GM18909 (cell line): ENCODE data around the gene CELF4.

Experiments
- ATAC-seq: cut with Tn5 transposase; IDR thresholded peaks from one replicate; pipeline ENCODE4 v1.9.1; 2021; ENCODE audit warnings: mild to moderate bottlenecking; ENCODE audit not compliant: unreplicated experiment, poor library complexity

Gene CELF4

GRCh38 chr18:37575646-37576045 is 10.0 kb upstream of the CELF4 start:
- ATAC-seq = no peak

GRCh38 chr18:37574113-37574512 is 8.5 kb upstream of the CELF4 start:
- ATAC-seq = no peak

- ATAC-seq = no peak
These were observed 7.1 kb upstream of the CELF4 start for GRCh38 chr18:37572736-37573135.

- no peak for ATAC-seq
These were observed 5.7 kb upstream of the CELF4 start for GRCh38 chr18:37571266-37571665.

- ATAC-seq = no peak
These were observed 4.8 kb upstream of the CELF4 start for GRCh38 chr18:37570336-37570930.

DNA sequence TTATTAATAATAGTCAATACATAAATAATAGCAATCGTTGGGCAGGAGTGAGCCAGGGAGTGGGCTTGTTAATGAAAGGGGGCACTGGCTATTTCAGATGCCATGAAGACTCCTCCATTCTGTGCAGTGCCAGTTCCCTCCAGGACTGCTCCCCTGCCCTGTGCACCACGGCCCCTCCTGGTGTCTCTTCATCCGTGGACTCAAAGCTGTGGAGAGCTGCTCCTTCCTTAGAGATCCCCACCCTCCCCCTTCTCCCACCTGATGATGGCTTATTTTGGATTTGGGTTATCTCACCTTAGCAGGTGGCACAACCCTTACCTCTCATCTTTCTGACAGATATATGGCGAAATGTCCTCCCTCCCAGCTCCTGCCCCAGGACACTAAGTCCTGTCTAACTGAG is 3.1 kb upstream of the CELF4 start:
- ATAC-seq = no peak

DNA sequence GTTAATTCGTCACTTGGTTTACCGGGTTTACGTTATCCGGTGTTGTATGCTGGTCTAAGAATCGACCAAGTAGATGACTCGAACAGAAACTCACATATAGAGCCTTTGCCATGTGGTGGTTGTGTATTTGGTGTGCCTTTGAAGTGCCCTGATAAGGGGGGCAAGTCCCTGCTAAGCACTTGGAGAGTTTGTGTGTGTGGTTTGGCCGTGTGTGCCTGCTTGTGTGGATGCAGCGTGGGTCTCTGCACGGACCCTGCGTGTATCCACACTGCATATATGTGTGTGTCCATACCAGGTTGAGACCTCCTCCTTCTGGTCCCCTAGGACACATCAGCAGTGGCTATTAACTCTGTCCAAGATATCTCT is 2.4 kb upstream of the CELF4 start:
- ATAC-seq = no peak

DNA sequence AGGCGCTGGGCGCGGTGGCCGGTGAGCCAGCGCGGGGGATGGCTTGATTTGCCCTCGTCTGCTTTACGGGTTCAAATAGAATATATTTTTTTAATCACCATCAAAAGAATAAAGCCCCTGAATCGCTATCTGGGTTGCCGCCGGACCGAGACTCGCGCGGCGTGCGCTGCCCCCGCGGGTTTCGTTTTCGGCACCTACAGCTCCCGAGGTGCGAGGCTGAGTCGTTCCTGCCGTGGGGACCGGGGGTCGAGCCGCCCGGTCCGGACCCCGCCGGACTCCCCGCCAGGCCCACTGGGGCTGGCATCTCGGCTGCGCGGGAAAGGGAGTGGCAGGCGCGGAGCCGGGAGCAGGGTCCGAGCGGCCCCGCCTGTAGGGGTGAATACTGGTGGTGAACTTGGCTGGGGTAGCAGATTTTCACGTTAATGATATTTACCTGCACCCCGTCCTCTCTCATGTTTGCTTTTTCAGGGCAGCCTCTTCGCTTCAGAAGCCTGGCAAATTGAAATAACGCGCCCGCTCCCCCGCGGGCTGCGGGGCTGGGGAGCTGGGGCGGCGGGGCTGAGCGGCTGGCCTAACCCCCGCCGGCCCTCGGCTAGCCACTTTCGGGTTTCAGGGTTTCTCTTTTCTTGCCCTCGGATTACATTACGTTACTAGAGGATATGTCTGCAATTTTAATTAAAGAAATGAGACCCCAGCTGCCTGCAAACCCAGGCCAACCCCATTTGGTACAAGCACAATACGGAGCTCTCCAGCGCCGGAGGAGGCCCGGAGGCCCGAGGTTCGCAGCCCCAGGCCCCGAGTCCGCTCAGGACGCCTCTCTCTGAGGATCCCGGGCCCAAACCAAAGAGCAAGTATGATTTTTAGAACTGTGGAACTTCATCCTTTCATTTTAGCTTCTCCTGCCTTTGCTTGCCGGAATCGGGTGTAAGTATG is 1.7 kb upstream of the CELF4 start:
- no peak for ATAC-seq

DNA sequence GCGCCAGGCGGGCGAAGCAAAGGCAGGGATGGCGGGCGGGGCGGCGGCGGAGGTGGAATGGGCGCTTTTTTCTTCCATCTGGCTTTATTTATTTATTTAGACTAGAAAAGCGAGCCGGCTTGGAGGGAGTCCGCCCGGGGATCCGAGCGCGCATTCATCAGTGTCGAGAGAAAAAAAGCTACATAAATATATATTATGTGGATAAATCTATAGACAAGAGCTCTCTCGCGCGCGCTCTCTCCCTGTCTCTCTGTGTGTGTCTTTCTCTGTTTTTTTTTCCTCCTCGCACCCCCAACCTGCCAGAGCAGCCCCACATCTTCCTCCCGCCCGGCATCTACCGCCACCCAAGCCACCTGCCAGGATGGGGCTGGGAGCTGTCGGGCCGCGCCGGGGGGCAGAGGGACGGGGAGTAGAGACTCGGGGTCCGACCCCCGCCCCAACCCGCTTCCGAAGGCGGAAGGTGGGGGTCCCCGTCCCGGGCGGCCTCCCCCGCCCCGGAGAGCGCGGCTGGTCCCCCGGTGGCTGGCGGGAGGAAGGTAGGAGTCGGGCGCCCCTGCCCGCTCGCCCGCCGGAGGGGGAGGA is 972 bp upstream of the CELF4 start:
- no peak for ATAC-seq

DNA sequence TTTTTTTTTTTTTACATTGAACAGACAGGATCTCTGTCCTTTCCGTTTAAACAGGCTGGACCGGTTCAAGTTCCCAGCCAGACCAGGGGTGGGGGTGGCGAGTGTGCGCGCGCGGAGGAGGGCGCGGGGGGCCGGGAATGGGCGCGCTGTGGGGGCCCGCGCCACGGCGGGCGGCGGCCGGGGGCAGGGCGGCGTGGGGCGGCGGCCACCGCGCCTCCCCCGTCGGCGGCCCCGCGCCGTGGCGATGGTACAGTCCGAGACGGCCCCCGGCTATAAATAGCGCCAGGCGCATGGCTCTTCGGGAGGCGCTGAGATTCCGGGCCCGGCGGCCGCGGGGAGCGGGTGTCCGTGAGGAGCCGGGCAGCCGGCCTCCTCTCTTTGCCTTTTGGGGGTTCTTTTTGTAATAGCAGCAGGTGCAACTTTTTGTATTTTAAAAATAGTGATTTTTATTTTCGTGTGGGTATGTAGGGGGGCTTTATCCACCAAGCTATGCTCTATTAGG is 430 bp upstream of the CELF4 start:
- ATAC-seq = no peak

GRCh38 chr18:37564711-37565100 is 892 bp downstream of the CELF4 start:
- no peak for ATAC-seq

- no peak for ATAC-seq
These were observed 1.6 kb downstream of the CELF4 start for GRCh38 chr18:37563931-37564392.

- ATAC-seq = no peak
These were observed 3.6 kb downstream of the CELF4 start for GRCh38 chr18:37561986-37562385.

- ATAC-seq = no peak
These were observed 5.6 kb downstream of the CELF4 start for GRCh38 chr18:37560003-37560402.

- ATAC-seq = no peak
These were observed 6.4 kb downstream of the CELF4 start for GRCh38 chr18:37559194-37559593.

GRCh38 chr18:37554399-37554787 is 11.2 kb downstream of the CELF4 start:
- no peak for ATAC-seq

GRCh38 chr18:37553633-37554398 is 11.8 kb downstream of the CELF4 start:
- no peak for ATAC-seq

DNA sequence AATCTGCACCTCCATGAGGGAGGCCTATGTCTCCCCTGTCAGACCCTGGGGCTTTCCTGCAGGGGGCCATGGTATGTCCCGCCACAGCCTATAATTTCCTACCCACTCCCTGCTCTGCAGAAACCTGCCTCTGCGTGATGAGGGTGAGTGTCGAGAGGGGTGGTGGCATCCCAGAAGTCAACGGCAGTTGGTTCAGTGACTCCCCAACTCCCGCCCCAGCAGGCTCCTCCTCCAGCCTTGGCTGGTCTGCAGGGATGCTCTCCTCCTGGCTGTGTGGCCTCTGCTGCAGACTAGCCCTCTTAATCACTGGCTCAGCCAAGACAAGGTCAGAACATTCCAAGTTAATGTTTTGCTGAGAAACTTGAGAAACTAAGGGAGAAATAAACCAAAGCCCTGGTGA is 13.3 kb downstream of the CELF4 start:
- ATAC-seq = no peak

DNA sequence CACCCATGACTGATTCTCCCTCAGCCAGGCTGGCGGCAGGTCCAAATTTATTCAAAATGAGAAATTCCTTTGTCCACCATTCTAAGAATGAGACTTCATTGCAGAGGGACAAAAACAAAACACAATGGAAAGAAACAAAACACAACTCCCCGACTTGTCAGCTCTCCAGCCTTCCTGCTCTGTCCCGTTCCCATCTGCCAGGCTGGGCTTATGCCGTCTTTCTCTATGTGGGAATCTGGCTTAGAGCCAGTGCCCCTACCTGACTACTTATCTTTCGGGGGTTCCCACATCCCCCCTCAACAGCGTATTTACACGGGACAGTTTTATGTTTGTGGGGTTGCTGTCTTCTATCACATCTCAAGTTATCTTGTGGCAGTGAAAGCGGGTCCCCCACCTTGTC is 13.8 kb downstream of the CELF4 start:
- no peak for ATAC-seq

GRCh38 chr18:37551249-37551648 is 14.3 kb downstream of the CELF4 start:
- ATAC-seq = no peak
